SK-N-SH (cell line): ENCODE results near the gene CENPP.

Experiments
- CHD2 ChIP-seq: fragments of 150-350 bp; IDR thresholded peaks from 2 replicates; pipeline ENCODE4 v1.6.1; 2018; ENCODE audit warnings: low read length; ENCODE audit not compliant: partially characterized antibody
- MXI1 ChIP-seq: IDR thresholded peaks from 2 replicates; pipeline ENCODE4 v1.6.1; 2012; ENCODE audit warnings: mild to moderate bottlenecking, low read depth, low read length, improper control_type of control experiment
- PBX3 ChIP-seq: IDR thresholded peaks from 2 replicates; pipeline ENCODE4; 2012
- POLR2AphosphoS5 ChIP-seq: IDR thresholded peaks from 2 replicates; pipeline ENCODE4 v1.6.1; 2012; ENCODE audit warnings: low read depth, low read length
- RAD21 ChIP-seq: IDR thresholded peaks from 2 replicates; pipeline ENCODE4 v1.6.1; 2012; ENCODE audit warnings: mild to moderate bottlenecking, low read length
- YY1 ChIP-seq: IDR thresholded peaks from 2 replicates; pipeline ENCODE4 v1.4.0; 2012; ENCODE audit warnings: low read depth, mild to moderate bottlenecking
- TF ChIP-seq, protein P1 (sequence below): IDR thresholded peaks from 2 replicates; pipeline ENCODE4 v1.6.1; 2012; ENCODE audit warnings: mild to moderate bottlenecking, low read depth, low read length, moderate library complexity
- TF ChIP-seq, protein P2 (sequence below): fragments of 200-600 bp; sonication (generic); IDR thresholded peaks from 2 replicates; pipeline ENCODE4 v1.6.1; 2017; ENCODE audit warnings: antibody characterized with exemption, mild to moderate bottlenecking, moderate library complexity

- TF ChIP-seq CHD2 (no peak), YY1 (no peak), POLR2AphosphoS5 (no peak), RAD21 (no peak), MXI1 (no peak), PBX3 (no peak)
- TF ChIP-seq, protein P1, sequence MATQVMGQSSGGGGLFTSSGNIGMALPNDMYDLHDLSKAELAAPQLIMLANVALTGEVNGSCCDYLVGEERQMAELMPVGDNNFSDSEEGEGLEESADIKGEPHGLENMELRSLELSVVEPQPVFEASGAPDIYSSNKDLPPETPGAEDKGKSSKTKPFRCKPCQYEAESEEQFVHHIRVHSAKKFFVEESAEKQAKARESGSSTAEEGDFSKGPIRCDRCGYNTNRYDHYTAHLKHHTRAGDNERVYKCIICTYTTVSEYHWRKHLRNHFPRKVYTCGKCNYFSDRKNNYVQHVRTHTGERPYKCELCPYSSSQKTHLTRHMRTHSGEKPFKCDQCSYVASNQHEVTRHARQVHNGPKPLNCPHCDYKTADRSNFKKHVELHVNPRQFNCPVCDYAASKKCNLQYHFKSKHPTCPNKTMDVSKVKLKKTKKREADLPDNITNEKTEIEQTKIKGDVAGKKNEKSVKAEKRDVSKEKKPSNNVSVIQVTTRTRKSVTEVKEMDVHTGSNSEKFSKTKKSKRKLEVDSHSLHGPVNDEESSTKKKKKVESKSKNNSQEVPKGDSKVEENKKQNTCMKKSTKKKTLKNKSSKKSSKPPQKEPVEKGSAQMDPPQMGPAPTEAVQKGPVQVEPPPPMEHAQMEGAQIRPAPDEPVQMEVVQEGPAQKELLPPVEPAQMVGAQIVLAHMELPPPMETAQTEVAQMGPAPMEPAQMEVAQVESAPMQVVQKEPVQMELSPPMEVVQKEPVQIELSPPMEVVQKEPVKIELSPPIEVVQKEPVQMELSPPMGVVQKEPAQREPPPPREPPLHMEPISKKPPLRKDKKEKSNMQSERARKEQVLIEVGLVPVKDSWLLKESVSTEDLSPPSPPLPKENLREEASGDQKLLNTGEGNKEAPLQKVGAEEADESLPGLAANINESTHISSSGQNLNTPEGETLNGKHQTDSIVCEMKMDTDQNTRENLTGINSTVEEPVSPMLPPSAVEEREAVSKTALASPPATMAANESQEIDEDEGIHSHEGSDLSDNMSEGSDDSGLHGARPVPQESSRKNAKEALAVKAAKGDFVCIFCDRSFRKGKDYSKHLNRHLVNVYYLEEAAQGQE: no peak
- TF ChIP-seq, protein P2, sequence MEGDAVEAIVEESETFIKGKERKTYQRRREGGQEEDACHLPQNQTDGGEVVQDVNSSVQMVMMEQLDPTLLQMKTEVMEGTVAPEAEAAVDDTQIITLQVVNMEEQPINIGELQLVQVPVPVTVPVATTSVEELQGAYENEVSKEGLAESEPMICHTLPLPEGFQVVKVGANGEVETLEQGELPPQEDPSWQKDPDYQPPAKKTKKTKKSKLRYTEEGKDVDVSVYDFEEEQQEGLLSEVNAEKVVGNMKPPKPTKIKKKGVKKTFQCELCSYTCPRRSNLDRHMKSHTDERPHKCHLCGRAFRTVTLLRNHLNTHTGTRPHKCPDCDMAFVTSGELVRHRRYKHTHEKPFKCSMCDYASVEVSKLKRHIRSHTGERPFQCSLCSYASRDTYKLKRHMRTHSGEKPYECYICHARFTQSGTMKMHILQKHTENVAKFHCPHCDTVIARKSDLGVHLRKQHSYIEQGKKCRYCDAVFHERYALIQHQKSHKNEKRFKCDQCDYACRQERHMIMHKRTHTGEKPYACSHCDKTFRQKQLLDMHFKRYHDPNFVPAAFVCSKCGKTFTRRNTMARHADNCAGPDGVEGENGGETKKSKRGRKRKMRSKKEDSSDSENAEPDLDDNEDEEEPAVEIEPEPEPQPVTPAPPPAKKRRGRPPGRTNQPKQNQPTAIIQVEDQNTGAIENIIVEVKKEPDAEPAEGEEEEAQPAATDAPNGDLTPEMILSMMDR: no peak
Observed at GRCh38 chr9:92299116-92299515, 26.6 kb upstream of the CENPP start.
